ENCODE measurements around the gene VPS13D. TPM values are rescaled to one million over a fixed set of nuclear protein-coding genes. Genes with fewer than 3 reads are reported as not detected.

The VPS13D gene
- total RNA-seq, 2 donors from 2014 or later = 63.5 to 67.6 TPM

DNA sequence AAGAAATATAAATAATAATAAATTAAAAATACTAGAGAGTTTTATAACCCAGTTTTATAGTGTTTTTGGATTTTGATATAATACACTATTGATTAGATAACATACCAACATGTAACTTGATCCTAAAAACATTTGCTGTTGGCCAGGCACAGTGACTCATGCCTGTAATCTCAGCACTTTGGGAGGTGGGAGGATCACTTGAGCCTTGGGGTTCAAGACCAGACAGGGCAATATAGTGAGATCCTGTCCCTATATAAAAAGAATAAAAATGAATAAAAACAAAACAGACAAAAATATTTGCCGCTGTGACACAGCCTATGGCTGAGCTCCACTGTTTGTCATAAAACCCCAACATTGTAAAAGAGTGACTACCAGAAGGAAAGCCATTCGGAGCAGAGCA, 26.1 kb downstream of the VPS13D start:
- H3K4me3 Mint-ChIP-seq = no peak overlapping the region
- H3K9me3 ChIP-seq (ENCODE audit: control insufficient read depth, low read length, poor library complexity, severe bottlenecking) = no peaks in the 10 kb centered on the region
- DNase-seq (no peak), ATAC-seq (no peak)
- H3K27ac Mint-ChIP-seq = no peak overlapping the region
- H3K27me3 Mint-ChIP-seq = no peaks in the 10 kb centered on the region
- H3K36me3 Mint-ChIP-seq (ENCODE audit: low read depth) = peaks cover 7% of the 10 kb centered on the region
- peaks cover 3% of the 10 kb centered on the region for H3K4me1 Mint-ChIP-seq

DNA sequence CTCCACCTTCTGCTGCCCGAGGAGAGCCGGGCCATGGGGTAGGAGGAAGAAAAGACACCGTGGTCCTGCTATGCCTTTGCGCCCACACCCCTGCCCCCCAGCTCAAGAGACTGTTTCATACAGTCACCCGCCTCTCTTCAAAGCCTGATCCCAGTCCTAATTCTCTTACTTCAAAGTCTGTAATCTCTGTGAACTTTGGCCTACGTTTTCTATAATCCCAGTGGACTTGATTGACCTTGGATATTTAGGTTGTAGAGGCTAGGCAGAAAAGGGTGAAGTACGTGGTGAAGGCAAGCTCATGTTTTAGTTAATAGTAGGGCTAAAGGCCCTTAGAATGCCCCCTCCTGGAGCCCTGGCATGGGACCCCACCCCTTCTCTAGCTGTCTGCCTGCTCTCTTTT, 28.4 kb downstream of the VPS13D start:
- H3K9me3 ChIP-seq (ENCODE audit: control insufficient read depth, low read length, poor library complexity, severe bottlenecking) = no peaks in the 10 kb centered on the region
- Mint-ChIP-seq H3K4me3 (no peak overlapping the region), H3K27ac (no peak overlapping the region), H3K36me3 (ENCODE audit: low read depth) (peaks cover 12% of the 10 kb centered on the region), H3K27me3 (no peaks in the 10 kb centered on the region), H3K4me1 (no peaks in the 10 kb centered on the region)
- ATAC-seq (no peak), DNase-seq (no peak)

DNA sequence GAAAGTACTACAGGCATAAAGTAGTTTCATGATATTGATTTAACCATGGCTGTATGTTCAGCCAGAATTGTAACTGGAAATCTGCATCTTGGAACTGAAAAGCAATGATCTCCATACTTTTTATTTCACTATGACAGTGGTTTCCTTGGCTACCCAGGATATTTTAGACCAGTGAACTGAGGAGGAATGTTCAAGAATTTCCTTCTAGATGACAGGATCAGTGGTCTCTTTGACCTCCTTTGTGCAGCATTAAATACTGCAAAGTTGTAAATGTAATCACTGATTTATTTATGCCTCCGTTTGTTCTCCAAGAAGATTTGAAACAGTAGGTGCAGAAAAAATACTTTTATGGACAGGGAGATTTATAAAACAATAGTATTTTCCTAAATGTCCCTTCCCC, 39.5 kb downstream of the VPS13D start:
- Mint-ChIP-seq H3K4me3 (no peak overlapping the region), H3K27me3 (no peaks in the 10 kb centered on the region), H3K4me1 (peaks cover 9% of the 10 kb centered on the region), H3K36me3 (ENCODE audit: low read depth) (peaks cover 13% of the 10 kb centered on the region), H3K27ac (no peak overlapping the region)
- H3K9me3 ChIP-seq (ENCODE audit: control insufficient read depth, low read length, poor library complexity, severe bottlenecking) = no peaks in the 10 kb centered on the region
- DNase-seq (no peak), ATAC-seq (no peak)

DNA sequence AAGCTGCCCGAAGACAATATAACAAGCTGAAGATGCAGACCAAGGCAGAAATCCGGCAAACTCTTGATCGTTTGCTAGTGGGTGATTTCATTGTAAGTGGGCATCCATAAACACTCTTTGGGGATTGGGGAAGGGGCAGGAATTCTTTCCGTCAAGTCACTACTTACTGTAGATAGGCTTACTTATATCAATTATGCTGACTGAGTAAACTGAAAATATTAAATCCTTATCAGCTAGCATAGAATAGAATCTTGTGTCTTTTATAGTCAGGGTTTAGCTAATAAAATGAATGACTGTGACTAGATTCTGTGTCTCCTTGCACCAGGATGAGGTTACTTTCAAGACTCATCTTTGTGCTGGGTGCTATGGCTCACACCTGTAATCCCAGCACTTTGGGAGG, 41.2 kb downstream of the VPS13D start:
- Mint-ChIP-seq H3K4me1 (peaks cover 5% of the 10 kb centered on the region), H3K27me3 (no peaks in the 10 kb centered on the region), H3K36me3 (ENCODE audit: low read depth) (peaks cover 14% of the 10 kb centered on the region), H3K4me3 (no peak overlapping the region), H3K27ac (no peak overlapping the region)
- DNase-seq (no peak), ATAC-seq (no peak)
- no peaks in the 10 kb centered on the region for H3K9me3 ChIP-seq (ENCODE audit: control insufficient read depth, low read length, poor library complexity, severe bottlenecking)

DNA sequence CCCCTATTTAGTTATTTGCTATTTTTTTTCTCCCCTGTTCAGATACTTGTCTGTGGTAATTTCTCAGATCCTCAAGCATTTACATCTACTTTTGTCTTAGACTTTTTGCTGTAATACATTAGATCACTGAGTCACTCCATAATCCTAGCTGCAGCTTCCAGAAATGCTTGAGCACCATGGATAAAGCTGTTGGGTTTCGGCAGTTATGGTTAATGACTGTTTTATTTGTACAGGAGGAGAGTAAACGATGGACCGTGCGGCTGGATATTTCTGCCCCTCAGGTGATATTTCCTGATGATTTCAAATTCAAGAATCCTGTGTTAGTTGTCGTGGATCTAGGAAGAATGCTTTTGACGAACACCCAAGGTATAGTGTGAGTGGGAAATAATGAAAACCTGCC, 42.9 kb downstream of the VPS13D start:
- H3K4me1 Mint-ChIP-seq = peaks cover 5% of the 10 kb centered on the region
- no peak overlapping the region for H3K27ac Mint-ChIP-seq
- H3K9me3 ChIP-seq (ENCODE audit: control insufficient read depth, low read length, poor library complexity, severe bottlenecking) = no peaks in the 10 kb centered on the region
- H3K36me3 Mint-ChIP-seq (ENCODE audit: low read depth) = peaks cover 16% of the 10 kb centered on the region
- DNase-seq (no peak), ATAC-seq (no peak)
- no peak overlapping the region for H3K4me3 Mint-ChIP-seq
- H3K27me3 Mint-ChIP-seq = no peaks in the 10 kb centered on the region

DNA sequence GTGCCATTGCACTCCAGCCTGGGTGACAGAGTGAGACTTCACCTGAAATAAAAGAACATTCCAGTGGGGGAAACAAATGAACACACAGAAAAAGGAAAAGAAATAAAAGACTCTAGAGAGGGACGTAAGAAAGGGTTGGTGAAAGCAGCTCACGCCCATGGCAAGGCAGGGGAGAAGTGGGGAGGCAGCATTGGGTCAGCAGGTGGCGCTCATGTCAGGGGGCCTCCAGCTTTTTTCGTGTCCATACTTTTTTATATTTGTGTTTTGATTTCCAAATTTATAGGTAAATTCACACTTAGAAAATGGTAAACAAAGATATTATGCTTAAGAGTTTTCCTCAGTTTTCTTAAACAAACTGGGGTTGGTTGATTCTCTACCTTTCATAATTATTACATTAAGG, 45.5 kb downstream of the VPS13D start:
- H3K9me3 ChIP-seq (ENCODE audit: control insufficient read depth, low read length, poor library complexity, severe bottlenecking) = no peaks in the 10 kb centered on the region
- Mint-ChIP-seq H3K27me3 (no peaks in the 10 kb centered on the region), H3K4me1 (peaks cover 5% of the 10 kb centered on the region), H3K36me3 (ENCODE audit: low read depth) (peaks cover 16% of the 10 kb centered on the region), H3K4me3 (no peak overlapping the region), H3K27ac (no peak overlapping the region)
- no peak for ATAC-seq
- no peak for DNase-seq

DNA sequence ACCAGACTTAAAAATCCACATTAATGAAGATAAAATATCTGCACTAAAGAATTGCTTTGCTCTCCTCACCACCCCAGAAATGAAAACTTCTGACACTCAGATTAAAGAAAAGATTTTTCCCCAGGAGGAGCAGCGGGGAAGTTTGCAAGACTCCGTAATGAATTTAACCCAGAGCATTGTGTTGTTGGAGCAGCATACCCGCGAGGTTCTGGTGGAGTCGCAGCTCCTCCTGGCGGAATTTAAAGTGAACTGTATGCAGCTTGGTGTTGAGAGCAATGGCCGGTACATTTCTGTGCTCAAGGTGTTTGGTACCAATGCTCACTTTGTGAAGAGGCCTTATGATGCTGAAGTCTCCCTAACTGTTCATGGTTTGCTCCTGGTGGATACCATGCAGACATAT, 46.4 kb downstream of the VPS13D start:
- Mint-ChIP-seq H3K27me3 (no peaks in the 10 kb centered on the region), H3K4me1 (peaks cover 5% of the 10 kb centered on the region), H3K4me3 (no peak overlapping the region), H3K36me3 (ENCODE audit: low read depth) (peaks cover 16% of the 10 kb centered on the region), H3K27ac (no peak overlapping the region)
- peak; percentile 53 for ATAC-seq
- no peaks in the 10 kb centered on the region for H3K9me3 ChIP-seq (ENCODE audit: control insufficient read depth, low read length, poor library complexity, severe bottlenecking)
- DNase-seq = no peak

DNA sequence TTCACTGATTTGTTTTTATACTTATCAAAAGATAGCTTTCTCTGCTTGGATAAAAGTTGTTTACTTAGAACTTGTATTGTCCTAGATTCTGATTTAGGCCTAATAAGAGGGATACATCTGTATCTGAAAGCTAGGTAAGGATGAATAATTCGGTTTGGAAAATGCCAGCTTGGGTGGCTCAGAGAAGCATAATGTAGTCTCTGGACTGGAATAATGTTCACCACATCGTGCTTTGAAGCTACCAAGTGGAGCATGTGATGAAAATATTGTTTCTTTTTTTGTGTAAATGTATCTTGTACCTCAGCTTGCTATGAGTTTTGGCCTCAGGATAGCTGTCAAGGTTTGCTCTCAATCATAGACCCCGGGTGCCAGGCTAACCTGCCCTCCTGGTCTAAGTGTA, 49.2 kb downstream of the VPS13D start:
- no peak for DNase-seq
- no peak for ATAC-seq
- no peaks in the 10 kb centered on the region for H3K9me3 ChIP-seq (ENCODE audit: control insufficient read depth, low read length, poor library complexity, severe bottlenecking)
- Mint-ChIP-seq H3K36me3 (ENCODE audit: low read depth) (peaks cover 5% of the 10 kb centered on the region), H3K27ac (no peak overlapping the region), H3K4me3 (no peak overlapping the region), H3K27me3 (no peaks in the 10 kb centered on the region), H3K4me1 (peaks cover 2% of the 10 kb centered on the region)

DNA sequence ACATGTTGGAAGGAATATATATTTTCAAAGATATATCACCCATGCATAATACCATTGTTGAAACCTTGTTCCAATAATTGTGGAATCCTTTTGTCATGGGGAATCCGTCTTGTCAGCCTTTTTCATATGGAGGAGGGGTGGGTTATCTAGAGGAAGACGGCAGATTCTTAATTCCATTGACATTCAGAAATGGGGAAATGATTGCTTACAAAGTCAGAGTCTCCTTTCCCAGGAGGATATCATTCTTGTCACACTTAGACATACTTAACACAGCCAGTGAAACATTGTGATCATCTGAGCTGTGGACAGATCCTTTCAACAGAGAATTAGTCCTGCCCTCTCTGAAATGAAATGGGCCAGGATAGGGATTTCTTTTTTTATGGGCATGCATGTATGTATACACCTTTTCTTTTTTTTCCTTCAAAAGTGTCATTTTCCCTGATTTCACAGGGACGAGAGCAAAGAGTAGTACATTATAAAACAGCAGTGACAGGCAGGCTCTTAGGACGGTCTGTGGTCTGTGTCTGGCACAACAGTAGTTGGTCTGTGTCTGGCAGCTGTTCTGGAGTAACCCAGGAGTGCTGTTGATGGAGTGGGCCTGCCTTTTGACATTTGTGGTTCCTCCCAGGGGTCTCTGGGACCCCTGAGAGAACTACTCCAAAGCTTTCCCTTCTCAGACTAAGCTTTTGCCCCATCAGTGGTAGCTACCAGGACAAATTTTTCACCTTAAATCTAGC, 50.1 kb downstream of the VPS13D start:
- no peaks in the 10 kb centered on the region for H3K27me3 Mint-ChIP-seq
- ATAC-seq (no peak), DNase-seq (no peak)
- peaks cover 2% of the 10 kb centered on the region for H3K4me1 Mint-ChIP-seq
- no peak overlapping the region for H3K4me3 Mint-ChIP-seq
- peaks cover 5% of the 10 kb centered on the region for H3K36me3 Mint-ChIP-seq (ENCODE audit: low read depth)
- H3K9me3 ChIP-seq (ENCODE audit: control insufficient read depth, low read length, poor library complexity, severe bottlenecking) = no peaks in the 10 kb centered on the region
- H3K27ac Mint-ChIP-seq = no peak overlapping the region

DNA sequence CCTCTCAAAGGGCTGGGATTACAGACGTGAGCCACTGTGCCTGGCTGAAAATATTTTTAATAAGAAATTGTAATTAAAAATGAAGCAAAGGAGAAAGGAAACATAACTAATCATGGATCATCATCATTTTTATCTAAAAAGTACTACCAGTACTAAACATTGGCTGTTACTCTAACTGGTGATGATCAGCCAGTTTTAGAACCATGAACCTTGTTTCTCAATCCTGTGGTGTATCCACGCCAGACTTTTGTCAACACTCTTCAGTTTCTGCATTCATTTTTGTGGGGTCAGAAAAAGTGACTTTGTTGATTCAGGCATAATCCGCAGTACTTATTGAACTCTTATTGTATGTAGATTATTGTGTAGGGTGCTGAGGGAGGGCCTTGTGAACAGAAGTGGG, 52.3 kb downstream of the VPS13D start:
- H3K27ac Mint-ChIP-seq = no peak overlapping the region
- DNase-seq = no peak
- no peak for ATAC-seq
- peaks cover 10% of the 10 kb centered on the region for H3K4me1 Mint-ChIP-seq
- H3K36me3 Mint-ChIP-seq (ENCODE audit: low read depth) = peaks cover 3% of the 10 kb centered on the region
- no peaks in the 10 kb centered on the region for H3K27me3 Mint-ChIP-seq
- H3K4me3 Mint-ChIP-seq = no peak overlapping the region
- no peaks in the 10 kb centered on the region for H3K9me3 ChIP-seq (ENCODE audit: control insufficient read depth, low read length, poor library complexity, severe bottlenecking)

DNA sequence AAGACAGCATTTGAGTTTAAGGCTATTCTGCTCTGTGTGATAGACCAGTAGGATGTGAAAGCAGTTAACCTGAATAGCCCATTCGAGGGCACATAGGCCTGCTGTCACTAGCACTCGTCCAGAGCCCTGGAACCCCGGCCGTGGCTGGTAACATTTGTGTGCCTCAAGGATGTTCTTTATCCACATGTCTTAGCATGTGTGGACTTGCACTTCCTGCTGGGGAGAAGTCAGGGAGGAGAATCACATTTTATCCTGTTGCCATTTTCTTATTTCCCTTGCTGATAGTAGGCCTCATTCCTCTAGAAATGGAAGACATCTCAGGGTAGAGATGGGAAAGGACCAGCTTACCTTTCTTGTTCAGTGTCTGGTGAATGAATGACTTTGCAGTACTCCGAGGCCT, 54.7 kb downstream of the VPS13D start:
- ATAC-seq = no peak
- Mint-ChIP-seq H3K4me1 (peaks cover 13% of the 10 kb centered on the region), H3K4me3 (no peak overlapping the region), H3K27me3 (no peaks in the 10 kb centered on the region), H3K27ac (no peak overlapping the region), H3K36me3 (ENCODE audit: low read depth) (peaks cover 5% of the 10 kb centered on the region)
- H3K9me3 ChIP-seq (ENCODE audit: control insufficient read depth, low read length, poor library complexity, severe bottlenecking) = no peaks in the 10 kb centered on the region
- DNase-seq = no peak

DNA sequence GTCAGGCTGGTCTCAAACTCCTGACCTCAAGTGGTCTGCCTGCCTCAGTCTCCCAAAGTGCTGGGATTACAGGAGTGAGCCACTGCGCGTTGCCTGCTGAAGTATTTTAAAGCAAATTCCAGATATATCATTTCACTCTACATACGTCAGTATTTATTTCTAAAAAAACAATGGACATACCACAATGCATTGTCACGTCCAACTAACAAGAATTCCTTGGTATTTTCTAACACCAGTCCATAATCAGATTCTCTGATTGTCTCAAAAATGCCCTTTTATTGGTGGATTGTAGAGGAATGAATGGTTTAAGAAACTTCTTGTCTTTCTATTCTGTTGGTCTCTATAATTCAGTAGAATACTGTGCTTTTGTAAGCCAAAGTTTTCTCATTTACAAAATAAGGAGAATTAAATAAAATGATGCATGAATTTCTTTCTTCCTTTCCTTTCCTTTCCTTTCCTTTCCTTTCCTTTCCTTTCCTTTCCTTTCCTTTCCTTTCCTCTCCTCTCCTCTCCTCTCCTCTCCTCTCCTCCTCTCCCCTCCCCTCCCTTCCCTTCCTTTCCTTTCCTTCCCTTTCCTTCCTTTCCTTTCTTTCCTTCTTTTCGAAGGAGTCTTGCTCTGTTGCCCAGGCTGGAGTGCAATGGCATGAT, 55.8 kb downstream of the VPS13D start:
- Mint-ChIP-seq H3K4me1 (peaks cover 13% of the 10 kb centered on the region), H3K27ac (no peak overlapping the region), H3K4me3 (no peak overlapping the region), H3K36me3 (ENCODE audit: low read depth) (peaks cover 8% of the 10 kb centered on the region), H3K27me3 (no peaks in the 10 kb centered on the region)
- H3K9me3 ChIP-seq (ENCODE audit: control insufficient read depth, low read length, poor library complexity, severe bottlenecking) = no peaks in the 10 kb centered on the region
- DNase-seq (no peak), ATAC-seq (no peak)

DNA sequence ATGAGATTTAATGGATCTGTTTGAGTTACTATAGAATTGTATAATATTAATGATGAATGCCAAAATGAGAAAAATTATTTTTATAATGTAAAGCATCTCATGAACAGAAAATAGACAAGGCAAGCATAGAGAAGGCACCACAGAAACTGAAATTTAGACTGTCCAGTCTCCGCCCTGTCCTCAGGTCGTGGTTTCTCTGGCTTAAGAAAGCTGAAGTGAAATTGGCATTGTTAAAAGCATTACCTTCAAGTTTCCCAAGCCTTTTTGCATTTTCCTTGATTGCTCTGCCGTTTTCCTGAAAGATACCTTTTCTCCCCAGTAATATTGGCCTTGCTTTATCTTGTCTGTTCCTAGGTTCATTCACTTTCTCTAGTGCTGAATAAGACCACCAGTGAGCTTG, 58.0 kb downstream of the VPS13D start:
- Mint-ChIP-seq H3K4me3 (no peak overlapping the region), H3K36me3 (ENCODE audit: low read depth) (peaks cover 8% of the 10 kb centered on the region), H3K27me3 (no peaks in the 10 kb centered on the region), H3K4me1 (peaks cover 11% of the 10 kb centered on the region), H3K27ac (no peak overlapping the region)
- no peak for DNase-seq
- no peak for ATAC-seq
- H3K9me3 ChIP-seq (ENCODE audit: control insufficient read depth, low read length, poor library complexity, severe bottlenecking) = no peaks in the 10 kb centered on the region

DNA sequence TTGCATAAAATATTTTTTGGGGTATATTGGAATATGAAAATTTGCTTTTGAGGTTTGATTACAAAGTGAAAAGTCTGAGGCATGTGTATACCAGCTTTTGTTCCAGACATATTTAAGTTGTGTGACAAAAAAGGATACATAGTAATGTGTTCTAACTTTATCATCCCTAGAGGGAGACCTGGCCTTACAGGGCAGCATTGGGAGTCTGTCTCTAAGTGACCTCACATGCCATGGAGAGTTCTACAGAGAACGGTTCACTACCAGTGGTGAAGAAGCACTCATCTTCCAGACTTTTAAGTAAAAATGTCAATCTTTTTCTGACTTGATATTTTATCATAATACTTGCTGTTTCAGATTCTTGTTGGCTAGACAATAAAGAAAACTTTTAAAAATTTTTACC, 61.0 kb downstream of the VPS13D start:
- no peak overlapping the region for H3K4me3 Mint-ChIP-seq
- peaks cover 7% of the 10 kb centered on the region for H3K36me3 Mint-ChIP-seq (ENCODE audit: low read depth)
- no peaks in the 10 kb centered on the region for H3K27me3 Mint-ChIP-seq
- ATAC-seq (no peak), DNase-seq (no peak)
- H3K9me3 ChIP-seq (ENCODE audit: control insufficient read depth, low read length, poor library complexity, severe bottlenecking) = no peaks in the 10 kb centered on the region
- peaks cover 12% of the 10 kb centered on the region for H3K4me1 Mint-ChIP-seq
- no peak overlapping the region for H3K27ac Mint-ChIP-seq
